Ishikawa (cell line): Measurements from ENCODE around the gene EPN2.

Source experiments
- CEBPB ChIP-seq: IDR thresholded peaks from 2 replicates; pipeline ENCODE4 v1.6.1; 2012
- CREB1 ChIP-seq: IDR thresholded peaks from 2 replicates; pipeline ENCODE4 v1.6.1; 2012; ENCODE audit warnings: low read depth
- EGR1 ChIP-seq: IDR thresholded peaks from 2 replicates; pipeline ENCODE4 v1.6.1; 2012
- EP300 ChIP-seq: IDR thresholded peaks from 2 replicates; pipeline ENCODE4 v1.6.1; 2012; ENCODE audit warnings: borderline replicate concordance
- FOXM1 ChIP-seq: IDR thresholded peaks from 2 replicates; pipeline ENCODE4 v1.6.1; 2012; ENCODE audit warnings: low read depth, borderline replicate concordance
- MAX ChIP-seq: IDR thresholded peaks from 2 replicates; pipeline ENCODE4 v1.6.1; 2012
- NFIC ChIP-seq: IDR thresholded peaks from 2 replicates; pipeline ENCODE4 v1.6.1; 2012
- RAD21 ChIP-seq: IDR thresholded peaks from 2 replicates; pipeline ENCODE4 v1.6.1; 2012; ENCODE audit warnings: low read depth
- REST ChIP-seq: IDR thresholded peaks from 2 replicates; pipeline ENCODE4 v1.6.1; 2012; ENCODE audit warnings: low read depth, mild to moderate bottlenecking
- TAF1 ChIP-seq: IDR thresholded peaks from 2 replicates; pipeline ENCODE4 v1.6.1; 2012; ENCODE audit warnings: low read depth, mild to moderate bottlenecking
- TCF12 ChIP-seq: IDR thresholded peaks from 2 replicates; pipeline ENCODE4 v1.6.1; 2012; ENCODE audit warnings: low read depth
- TEAD4 ChIP-seq: IDR thresholded peaks from 2 replicates; pipeline ENCODE4 v1.6.1; 2012
- USF1 ChIP-seq: IDR thresholded peaks from 2 replicates; pipeline ENCODE4 v1.6.1; 2012
- YY1 ChIP-seq: IDR thresholded peaks from 2 replicates; pipeline ENCODE4 v1.6.1; 2012; ENCODE audit warnings: low read depth
- ZBTB7A ChIP-seq: IDR thresholded peaks from 2 replicates; pipeline ENCODE4 v1.6.1; 2012; ENCODE audit warnings: low read depth

The EPN2 gene

GRCh38 chr17:19308398-19308797 lies 71.2 kb downstream of the EPN2 start:
- TF ChIP-seq TEAD4 (no peak), CEBPB (no peak), EGR1 (no peak), EP300 (no peak), TAF1 (no peak), REST (no peak), TCF12 (no peak), MAX (no peak), RAD21 (no peak)

GRCh38 chr17:19309701-19310100 lies 72.5 kb downstream of the EPN2 start:
- TF ChIP-seq TAF1 (no peak), FOXM1 (no peak), TEAD4 (no peak), ZBTB7A (no peak), CEBPB (no peak), MAX (no peak), REST (no peak), EGR1 (no peak), RAD21 (no peak), TCF12 (no peak), USF1 (no peak), NFIC (no peak), YY1 (no peak), CREB1 (no peak), EP300 (no peak)

- TF ChIP-seq EP300 = no peak
- TF ChIP-seq TCF12 = no peak
- TF ChIP-seq TEAD4 = no peak
- TF ChIP-seq FOXM1 = no peak
- TF ChIP-seq CREB1 = no peak
- no peak for TF ChIP-seq EGR1
- TF ChIP-seq MAX = no peak
- no peak for TF ChIP-seq CEBPB
- no peak for TF ChIP-seq ZBTB7A
- TF ChIP-seq REST = no peak
- TF ChIP-seq RAD21 = no peak
- no peak for TF ChIP-seq USF1
- no peak for TF ChIP-seq TAF1
- TF ChIP-seq NFIC = no peak
- TF ChIP-seq YY1 = no peak
These were observed 73.0 kb downstream of the EPN2 start for GRCh38 chr17:19310151-19310550.

GRCh38 chr17:19311016-19311415 lies 73.8 kb downstream of the EPN2 start:
- TF ChIP-seq EGR1 = no peak
- no peak for TF ChIP-seq EP300
- TF ChIP-seq REST = no peak
- TF ChIP-seq TAF1 = no peak
- TF ChIP-seq TEAD4 = no peak
- no peak for TF ChIP-seq ZBTB7A
- TF ChIP-seq TCF12 = no peak
- no peak for TF ChIP-seq CREB1
- TF ChIP-seq MAX = no peak
